NCI-H2227 (cell line): Measurements from ENCODE around the gene ZSCAN25.
"Not testable (repeated sequence)": the region's sequence is repeated elsewhere in the genome, so short reads cannot be mapped to it uniquely, and the experiment has no call there.

Source experiments
- DNase-seq: peaks from one replicate; lab custom pipeline; 2025; ENCODE audit not compliant: unreplicated experiment; lab: John Stamatoyannopoulos, UW

ZSCAN25 gene

DNA sequence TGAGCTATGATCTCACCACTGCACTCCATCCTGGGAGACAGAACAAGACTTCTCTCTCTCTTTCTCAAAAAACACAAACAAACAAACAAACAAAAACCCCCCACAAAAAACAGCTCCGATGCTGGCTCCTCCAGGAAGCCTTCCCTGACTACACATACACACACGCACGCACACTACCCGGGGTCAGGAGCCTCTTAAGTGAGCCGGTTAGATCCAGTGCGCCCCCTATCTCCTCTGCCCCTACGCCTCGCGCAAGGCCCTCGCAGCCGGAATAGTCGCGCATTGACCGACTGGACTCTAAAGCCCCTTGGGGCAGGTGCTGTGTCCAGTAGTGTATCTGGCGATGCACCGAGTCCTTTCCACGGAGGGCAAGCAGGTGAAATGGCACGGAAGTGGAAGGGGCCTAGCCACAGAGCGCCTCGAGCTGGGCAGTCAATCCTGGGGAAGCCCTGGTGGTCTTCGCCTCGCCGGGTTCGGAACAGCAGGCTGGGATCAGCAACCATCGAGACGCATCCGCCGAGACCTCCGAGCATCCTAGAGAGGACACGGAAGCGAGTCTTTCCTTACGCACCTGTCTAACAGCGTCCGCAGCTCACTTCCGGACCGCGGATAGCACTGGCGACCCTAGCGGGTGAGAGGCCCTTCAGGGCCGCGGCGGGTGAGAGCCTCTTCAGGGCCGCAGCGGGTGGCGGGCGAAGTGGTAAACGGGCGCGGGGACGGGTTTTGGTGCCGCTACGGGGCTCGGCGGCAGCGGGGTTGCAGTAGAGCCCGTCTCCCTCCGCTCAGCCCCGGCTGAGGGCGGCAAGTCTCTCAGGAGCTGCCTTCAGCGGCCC is at the start of gene ZSCAN25:
ZSCAN25 (plus strand) TSS at position 588 of the 833 bp plus-strand sequence. CDS start 2,661 bp downstream, outside the sequence.
- peak; percentile 98 for DNase-seq

- not testable (repeated sequence) for DNase-seq
Measured at GRCh38 chr7:99568770-99569169, 48.0 kb upstream of the ZSCAN25 start.

- no peak for DNase-seq
Measured at GRCh38 chr7:99571768-99572167, 45.0 kb upstream of the ZSCAN25 start.

DNA sequence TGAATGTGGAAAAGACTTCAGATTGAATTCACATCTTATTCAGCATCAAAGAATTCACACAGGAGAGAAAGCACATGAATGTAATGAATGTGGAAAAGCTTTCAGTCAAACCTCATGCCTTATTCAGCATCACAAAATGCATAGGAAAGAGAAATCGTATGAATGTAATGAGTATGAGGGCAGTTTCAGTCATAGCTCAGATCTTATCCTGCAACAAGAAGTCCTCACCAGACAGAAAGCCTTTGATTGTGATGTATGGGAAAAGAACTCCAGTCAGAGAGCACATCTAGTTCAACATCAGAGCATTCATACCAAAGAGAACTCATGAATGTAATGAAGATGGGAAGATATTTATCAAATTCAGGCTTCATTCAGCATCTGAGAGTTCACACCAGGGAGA is 43.5 kb upstream of the ZSCAN25 start:
- no peak for DNase-seq

GRCh38 chr7:99576251-99576650 is 40.5 kb upstream of the ZSCAN25 start:
- no peak for DNase-seq

DNA sequence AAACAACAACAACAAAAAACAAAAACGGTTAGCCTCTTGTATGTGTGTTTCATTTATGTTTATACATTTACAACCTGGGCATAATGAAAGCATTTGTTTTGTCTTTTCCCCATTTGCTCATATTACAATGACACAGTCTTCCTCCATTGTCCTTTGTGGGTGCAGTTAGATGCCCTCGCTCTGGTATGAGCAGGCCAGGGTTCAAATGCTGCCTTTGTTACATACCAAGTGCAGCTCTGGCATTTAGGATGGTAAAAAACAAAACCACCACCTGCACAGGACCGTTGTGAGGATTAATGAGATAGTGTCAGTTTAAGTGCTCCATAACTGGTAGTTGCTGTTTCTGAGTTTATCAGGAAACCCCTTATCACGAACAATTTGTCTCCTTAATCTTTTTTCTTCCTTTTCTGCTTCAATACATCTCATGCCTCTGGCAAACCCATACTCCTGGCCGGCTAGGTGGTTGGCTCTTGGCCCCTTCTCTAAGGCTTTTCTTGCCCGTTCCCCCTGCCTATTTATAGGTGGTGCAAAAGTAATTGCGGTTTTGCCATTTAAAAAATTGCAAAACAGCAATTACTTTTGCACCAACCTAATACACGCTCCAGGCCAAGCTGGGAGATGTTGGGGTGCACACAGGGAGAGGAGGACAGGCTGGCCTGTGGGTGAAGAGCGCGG is 37.3 kb upstream of the ZSCAN25 start:
- DNase-seq, result peak; percentile 29

- peak; percentile 90 for DNase-seq
Measured at GRCh38 chr7:99579956-99580777, 36.6 kb upstream of the ZSCAN25 start.

- not testable (repeated sequence) for DNase-seq
Measured at GRCh38 chr7:99580778-99581332, 35.9 kb upstream of the ZSCAN25 start.

GRCh38 chr7:99588868-99589267 is 27.9 kb upstream of the ZSCAN25 start:
- DNase-seq, result no peak

GRCh38 chr7:99594948-99595745 is 21.6 kb upstream of the ZSCAN25 start:
- no peak for DNase-seq

DNA sequence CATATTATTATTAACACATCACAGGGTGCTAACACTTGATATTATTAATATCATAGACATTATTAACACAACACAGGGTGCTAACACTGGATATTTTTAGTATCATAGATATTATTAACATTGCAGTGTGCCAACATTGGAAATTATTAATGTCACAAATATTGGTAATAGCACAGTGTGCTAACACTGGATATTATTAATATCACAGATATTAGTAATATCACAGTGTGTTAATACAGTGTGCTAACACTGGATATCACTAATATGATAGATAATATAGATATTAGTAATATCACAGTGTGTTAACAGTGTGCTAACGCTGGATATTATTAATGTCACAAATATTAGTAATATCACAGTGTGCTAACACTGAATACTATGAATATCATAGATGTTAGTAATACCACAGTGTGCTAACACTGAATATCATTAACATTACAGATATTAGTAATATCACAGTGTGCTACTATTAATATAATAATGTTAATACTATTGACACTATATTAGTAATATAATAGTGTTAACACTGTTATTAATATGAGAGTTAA is 20.3 kb upstream of the ZSCAN25 start:
- DNase-seq, result no peak

GRCh38 chr7:99597762-99598501 is 18.8 kb upstream of the ZSCAN25 start, which contains the start of gene TMEM225B:
TSS of gene TMEM225B (plus strand) at chr7:99598267. CDS start at chr7:99604389, 6,122 bp downstream.
- DNase-seq, result no peak

GRCh38 chr7:99599836-99600235 is 16.9 kb upstream of the ZSCAN25 start:
- DNase-seq, result no peak

GRCh38 chr7:99601656-99602310 is 15.0 kb upstream of the ZSCAN25 start:
- no peak for DNase-seq

DNA sequence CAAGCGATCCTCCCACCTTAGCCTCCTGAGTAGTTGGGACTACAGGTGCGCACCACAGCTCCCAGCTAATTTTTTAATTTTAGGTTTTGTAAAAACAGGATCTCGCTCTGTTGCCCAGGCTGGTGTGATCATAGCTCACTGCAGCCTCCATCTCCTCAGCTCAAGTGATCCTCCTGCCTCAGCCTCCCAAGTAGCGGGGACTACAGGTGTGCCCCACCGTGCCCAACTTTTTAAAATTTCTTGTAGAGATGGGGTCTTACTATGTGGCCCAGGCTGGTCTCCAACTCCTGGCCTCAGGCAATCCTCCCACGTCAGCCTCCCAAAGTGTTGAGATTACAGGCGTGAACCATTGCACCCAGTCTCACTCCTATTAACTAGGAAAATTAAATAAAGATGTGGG is 11.2 kb upstream of the ZSCAN25 start:
- no peak for DNase-seq

GRCh38 chr7:99606531-99606930 is 10.2 kb upstream of the ZSCAN25 start:
- DNase-seq, result no peak

GRCh38 chr7:99607548-99607947 is 9.2 kb upstream of the ZSCAN25 start:
- no peak for DNase-seq

DNA sequence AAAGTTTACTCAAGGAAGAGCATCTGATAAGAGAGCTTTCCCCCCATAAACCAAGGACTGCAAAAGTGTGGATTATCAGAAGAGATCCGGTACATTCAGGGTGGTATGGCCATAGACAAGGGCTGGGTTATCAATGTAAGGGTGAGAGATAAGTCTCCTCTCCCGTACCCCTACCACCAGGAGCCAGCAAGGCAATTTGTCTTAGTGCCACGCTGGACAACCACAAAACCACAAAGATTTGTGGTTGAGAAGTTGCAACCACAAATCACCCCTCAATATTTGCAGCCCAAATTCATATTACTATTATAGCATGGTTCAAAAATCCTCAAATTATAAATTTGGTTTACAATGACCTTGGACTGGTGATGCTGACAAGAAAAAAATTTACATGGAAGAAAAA is 2.3 kb upstream of the ZSCAN25 start:
- no peak for DNase-seq

GRCh38 chr7:99615989-99616358 is 772 bp upstream of the ZSCAN25 start:
- DNase-seq, result peak; percentile 7
